Right atrium auricular region (tissue), 2 donors: ENCODE results near the gene TCF23. TPM values are rescaled to one million over a fixed set of nuclear protein-coding genes. Genes with fewer than 3 reads are reported as not detected.
A peak's percentile ranks its signal among the peaks of the same experiment; 100 is the strongest.
"Not testable (repeated sequence)": the region's sequence is repeated elsewhere in the genome, so short reads cannot be mapped to it uniquely, and the experiment has no call there.

Experiments used
- DNase-seq: peaks from one replicate; pipeline ENCODE4 v3.0.0-alpha.2; 2019; ENCODE audit warnings: low spot score
- H3K27ac ChIP-seq, 2 donors: fragments of 200-600 bp; sonication (generic); 1 replicate in 1 of 2; 2 replicates in 1 of 2; pipeline ENCODE4 v1.5.1; 2016 to 2019
- H3K27me3 ChIP-seq, 2 donors: fragments of 200-600 bp; sonication (generic); one replicate each; pipeline versions ENCODE4 v1.5.1 to v1.6.0; 2017 to 2019
- H3K36me3 ChIP-seq: fragments of 200-600 bp; sonication (generic); one replicate; pipeline ENCODE4 v1.5.1; 2016
- H3K4me1 ChIP-seq, 2 donors: fragments of 200-600 bp; sonication (generic); one replicate each; pipeline versions ENCODE4 v1.5.1 to v1.6.0; 2017 to 2019
- H3K4me3 ChIP-seq, 2 donors: fragments of 200-600 bp; sonication (generic); 1 replicate in 1 of 2; 2 replicates in 1 of 2; pipeline ENCODE4 v1.5.1; 2017 to 2019; ENCODE audit warnings: mild to moderate bottlenecking in 1 of 2, moderate library complexity in 1 of 2
- H3K9me3 ChIP-seq, 2 donors: fragments of 200-600 bp; sonication (generic); one replicate each; pipeline ENCODE4 v1.5.1; 2019
- CTCF ChIP-seq, 2 donors: fragments of 200-600 bp; sonication (generic); IDR thresholded peaks; one replicate each; pipeline ENCODE4 v1.5.1; 2019; ENCODE audit warnings: antibody characterized with exemption in 2 of 2
- total RNA-seq, 2 donors: library from RNA; depleted of rRNA; stranded (reverse); fragments of >200 nt; gene quantifications; one replicate each; pipeline ENCODE4 v1.1.0, GENCODE V29; 2016

TCF23 gene
- total RNA-seq, 2 donors from 2014 or later = not detected

GRCh38 chr2:27118525-27119329, 30.1 kb upstream of the TCF23 start, which contains the start of gene CGREF1:
Gene CGREF1, minus strand, starts transcription at chr2:27119128. Its CDS starts 14,762 bp downstream, at chr2:27104366.
- Histone ChIP-seq H3K9me3 (no peaks in the 10 kb centered on the region), H3K27ac (no peak within 1 kb of the TSS), H3K27me3 (no peaks in the 10 kb centered on the region), H3K36me3 (no peaks in the 10 kb centered on the region), H3K4me1 (peaks cover 0 to 20% of the 10 kb centered on the region in 2 donors), H3K4me3 (peak within 1 kb of the TSS; percentile 41 to 50)
- TF ChIP-seq CTCF (IDR thresholded peaks at IDR 0.05) = no peak
- no peak for DNase-seq

GRCh38 chr2:27119330-27119670, 29.5 kb upstream of the TCF23 start:
- H3K27ac ChIP-seq, H3K36me3 ChIP-seq, DNase-seq, H3K9me3 ChIP-seq, H3K27me3 ChIP-seq: not testable (repeated sequence)
- Histone ChIP-seq H3K4me3 (peak overlapping the region in 1 of 2 donors; percentile 50), H3K4me1 (peaks cover 0 to 25% of the 10 kb centered on the region in 2 donors)

GRCh38 chr2:27121906-27122305, 26.9 kb upstream of the TCF23 start:
- peaks cover 0 to 25% of the 10 kb centered on the region in 2 donors for H3K4me1 ChIP-seq
- no peak for TF ChIP-seq CTCF (IDR thresholded peaks at IDR 0.05)
- H3K4me3 ChIP-seq = no peak overlapping the region
- DNase-seq = no peak
- no peaks in the 10 kb centered on the region for H3K9me3 ChIP-seq
- no peak overlapping the region for H3K27ac ChIP-seq
- H3K27me3 ChIP-seq = no peaks in the 10 kb centered on the region
- H3K36me3 ChIP-seq = no peaks in the 10 kb centered on the region

- peaks cover 0 to 25% of the 10 kb centered on the region in 2 donors for H3K4me1 ChIP-seq
- no peaks in the 10 kb centered on the region for H3K9me3 ChIP-seq
- no peak for TF ChIP-seq CTCF (IDR thresholded peaks at IDR 0.05)
- no peaks in the 10 kb centered on the region for H3K27me3 ChIP-seq
- DNase-seq = no peak
- peak overlapping the region in 1 of 2 donors; percentile 62 for H3K4me3 ChIP-seq
- H3K27ac ChIP-seq = peak overlapping the region; percentile 43 to 71
- H3K36me3 ChIP-seq = no peaks in the 10 kb centered on the region
These were observed 26.0 kb upstream of the TCF23 start for GRCh38 chr2:27122791-27123190.

GRCh38 chr2:27123302-27124150, 25.3 kb upstream of the TCF23 start, which contains the start of gene ABHD1:
Gene ABHD1, plus strand, starts transcription at chr2:27123815. Its CDS starts 134 bp downstream, at chr2:27123949.
- Histone ChIP-seq H3K27me3 (no peaks in the 10 kb centered on the region), H3K9me3 (no peaks in the 10 kb centered on the region), H3K36me3 (no peaks in the 10 kb centered on the region), H3K27ac (peak within 1 kb of the TSS; percentile 43 to 71), H3K4me1 (peaks cover 0 to 19% of the 10 kb centered on the region in 2 donors), H3K4me3 (peak within 1 kb of the TSS; percentile 62 to 66)
- peak in 1 of 2 donors; percentile 35 for TF ChIP-seq CTCF (IDR thresholded peaks at IDR 0.05)
- no peak for DNase-seq

GRCh38 chr2:27125104-27125503, 23.7 kb upstream of the TCF23 start:
- Histone ChIP-seq H3K27ac (no peak overlapping the region), H3K9me3 (no peaks in the 10 kb centered on the region), H3K4me1 (peaks cover 0 to 12% of the 10 kb centered on the region in 2 donors), H3K36me3 (peaks cover 9% of the 10 kb centered on the region), H3K4me3 (no peak overlapping the region), H3K27me3 (no peaks in the 10 kb centered on the region)
- no peak for DNase-seq
- no peak for TF ChIP-seq CTCF (IDR thresholded peaks at IDR 0.05)
